ENCODE results near the gene CETP.

- TF ChIP-seq CTCF (IDR thresholded peaks at IDR 0.05) (no peak), POLR2A (IDR thresholded peaks at IDR 0.05) (no peak)
Measured at GRCh38 chr16:57023541-57024249, 61.9 kb downstream of the CETP start.

Data from esophagus squamous epithelium (tissue), 4 donors.